Mesothelial cell of epicardium (in vitro differentiated cells): ENCODE measurements around the gene HHIPL1. TPM values are rescaled to one million over a fixed set of nuclear protein-coding genes. Genes with fewer than 3 reads are reported as not detected.

Experiments used
- DNase-seq, 2 experiments: peaks; one replicate each; pipeline ENCODE4 v3.0.0; 2021; ENCODE audit warnings: low spot score in 2 of 2; ENCODE audit not compliant: unreplicated experiment in 2 of 2
- H3K27ac Mint-ChIP-seq: 2 replicates; pipeline ENCODE4 v1.8.0; 2021; ENCODE audit warnings: mixed read lengths
- H3K27me3 Mint-ChIP-seq: 2 replicates; pipeline ENCODE4 v1.8.0; 2021; ENCODE audit warnings: low read depth, mixed read lengths
- H3K36me3 Mint-ChIP-seq: 2 replicates; pipeline ENCODE4 v1.8.0; 2021; ENCODE audit warnings: mixed read lengths
- H3K4me1 Mint-ChIP-seq: 2 replicates; pipeline ENCODE4 v1.8.0; 2021; ENCODE audit warnings: mixed read lengths
- H3K4me3 Mint-ChIP-seq: 2 replicates; pipeline ENCODE4 v1.8.0; 2021; ENCODE audit warnings: mild to moderate bottlenecking, moderate library complexity, mixed read lengths
- H3K9me3 Mint-ChIP-seq: 2 replicates; pipeline ENCODE4 v1.8.0; 2021; ENCODE audit warnings: mixed read lengths
- CTCF ChIP-seq: fragments of 200-600 bp; sonication (generic); IDR thresholded peaks from one replicate; pipeline ENCODE4 v1.5.0; 2021; ENCODE audit warnings: antibody characterized with exemption; ENCODE audit not compliant: unreplicated experiment
- total RNA-seq: library from RNA; stranded (reverse); gene quantifications from 3 replicates; pipeline ENCODE4 v1.2.1, GENCODE V29; 2021

Gene HHIPL1
- total RNA-seq, 1 donor from 2014 or later: 4.4 TPM

GRCh38 chr14:99679996-99680395 is 35.1 kb downstream of the HHIPL1 start:
- H3K27ac Mint-ChIP-seq: no peak overlapping the region
- H3K9me3 Mint-ChIP-seq: peaks cover 9% of the 10 kb centered on the region
- no peaks in the 10 kb centered on the region for H3K36me3 Mint-ChIP-seq
- DNase-seq: no peak
- H3K27me3 Mint-ChIP-seq: peaks cover 2% of the 10 kb centered on the region
- TF ChIP-seq CTCF: no peak
- no peak overlapping the region for H3K4me3 Mint-ChIP-seq
- H3K4me1 Mint-ChIP-seq: no peaks in the 10 kb centered on the region

DNA sequence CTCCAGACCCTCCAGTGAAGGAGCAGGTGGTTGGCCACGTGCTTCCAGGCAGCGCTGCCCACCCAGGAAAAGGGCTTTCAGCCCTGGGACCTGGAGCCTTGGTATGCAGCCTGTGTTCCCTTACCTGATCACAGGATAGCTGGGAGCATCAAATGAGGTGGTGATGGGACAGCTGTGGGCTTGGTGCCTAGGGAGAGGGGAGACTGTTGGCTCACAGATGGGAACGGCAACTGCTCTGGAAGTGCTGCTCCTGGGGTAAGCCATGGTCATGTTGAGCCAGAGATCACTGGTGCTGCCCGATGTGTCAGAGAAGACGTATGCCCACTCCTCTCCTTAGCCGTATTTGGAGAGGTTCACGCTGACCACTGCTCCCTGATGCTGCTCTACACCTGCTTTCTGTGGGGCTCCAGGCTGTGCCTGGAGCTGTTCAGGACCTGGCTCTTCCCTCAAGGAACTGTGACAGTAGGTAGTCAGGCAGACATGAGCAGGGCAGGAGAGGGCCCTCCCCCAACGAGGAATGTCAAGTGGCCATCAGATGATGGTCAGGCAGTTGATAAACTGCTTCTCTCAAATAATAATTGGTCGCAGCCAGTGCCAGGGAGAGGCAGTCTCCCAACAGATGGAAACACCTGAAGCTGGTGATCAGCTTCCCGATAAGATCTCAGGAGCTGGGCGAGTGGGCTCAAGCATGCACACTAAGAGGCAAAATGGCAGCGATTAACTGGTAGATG is 36.3 kb downstream of the HHIPL1 start:
- no peak for DNase-seq
- Mint-ChIP-seq H3K27me3 (peaks cover 14% of the 10 kb centered on the region), H3K9me3 (peaks cover 9% of the 10 kb centered on the region), H3K4me3 (no peak overlapping the region), H3K36me3 (no peaks in the 10 kb centered on the region), H3K27ac (no peak overlapping the region), H3K4me1 (no peaks in the 10 kb centered on the region)
- TF ChIP-seq CTCF: no peak

DNA sequence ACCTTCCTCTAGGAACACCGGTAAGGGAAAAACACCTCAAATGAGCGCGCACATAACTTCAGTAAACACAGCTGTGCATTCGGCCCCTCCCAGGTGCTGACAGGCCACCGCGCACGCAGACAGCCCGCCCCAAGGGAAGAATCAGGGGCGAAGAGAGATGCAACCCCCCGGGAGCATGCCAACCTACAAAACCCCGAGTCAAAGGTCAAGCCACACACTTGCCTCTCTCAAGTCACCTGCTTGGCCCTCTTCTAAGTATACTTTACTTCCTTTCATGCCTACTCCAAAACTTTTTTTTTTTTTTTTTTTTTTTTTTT is 36.9 kb downstream of the HHIPL1 start:
- H3K4me1 Mint-ChIP-seq: no peaks in the 10 kb centered on the region
- peaks cover 9% of the 10 kb centered on the region for H3K9me3 Mint-ChIP-seq
- H3K27ac Mint-ChIP-seq: no peak overlapping the region
- peaks cover 19% of the 10 kb centered on the region for H3K27me3 Mint-ChIP-seq
- H3K4me3 Mint-ChIP-seq: no peak overlapping the region
- DNase-seq: no peak
- TF ChIP-seq CTCF: no peak
- H3K36me3 Mint-ChIP-seq: no peaks in the 10 kb centered on the region

- DNase-seq: peak; percentile 79 to 92
- H3K36me3 Mint-ChIP-seq: no peaks in the 10 kb centered on the region
- peak overlapping the region; percentile 87 for H3K4me3 Mint-ChIP-seq
- H3K4me1 Mint-ChIP-seq: no peaks in the 10 kb centered on the region
- peak overlapping the region; percentile 81 for H3K27ac Mint-ChIP-seq
- H3K9me3 Mint-ChIP-seq: peaks cover 9% of the 10 kb centered on the region
- peaks cover 31% of the 10 kb centered on the region for H3K27me3 Mint-ChIP-seq
- TF ChIP-seq CTCF: peak; percentile 92
These were observed 38.1 kb downstream of the HHIPL1 start for GRCh38 chr14:99682809-99683618.

DNA sequence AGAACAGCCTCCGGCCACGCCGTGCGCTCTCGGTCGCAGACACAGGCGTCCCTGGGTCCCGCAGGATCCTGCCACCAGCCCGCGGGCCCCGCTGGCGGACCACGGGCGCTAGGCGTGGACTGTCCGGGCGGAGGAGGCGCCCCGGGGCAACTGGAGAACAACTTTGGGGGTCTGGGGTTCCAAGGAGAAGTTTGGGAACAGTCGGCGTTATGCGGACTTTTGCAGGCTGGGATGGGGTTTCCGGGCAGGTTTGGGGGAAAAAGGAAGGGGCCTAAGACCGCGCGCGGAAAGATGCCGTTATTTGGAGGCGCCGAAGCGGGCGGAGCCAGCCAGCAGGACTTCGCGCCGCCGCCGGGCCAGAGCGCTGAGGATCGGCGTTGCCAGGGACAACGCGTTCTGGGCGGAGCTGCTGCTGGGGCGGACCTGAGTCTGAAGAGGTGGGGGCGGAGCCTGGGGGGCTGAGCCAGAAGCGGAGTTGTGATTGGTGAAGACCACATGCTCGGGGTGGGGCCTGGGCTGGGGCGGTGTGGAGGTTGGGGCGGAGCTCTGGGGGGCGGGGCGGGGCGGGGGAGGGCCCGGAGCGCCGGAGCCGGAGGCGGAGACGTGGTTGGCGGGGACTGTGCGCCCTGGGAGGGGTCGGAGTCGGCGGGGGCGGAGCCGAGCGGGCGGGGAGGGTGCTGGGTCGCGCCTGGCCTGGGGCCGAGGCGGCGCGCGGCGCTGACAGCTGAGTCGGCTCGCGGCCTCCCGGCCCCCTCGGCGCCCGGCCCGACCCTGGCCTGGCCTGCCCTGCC is 38.9 kb downstream of the HHIPL1 start, which contains the start of gene CYP46A1:
CYP46A1 (plus strand) TSS at position 680 of the 791 bp plus-strand sequence. CDS start 120 bp downstream, outside the sequence.
- Mint-ChIP-seq H3K36me3 (no peaks in the 10 kb centered on the region), H3K9me3 (peaks cover 1% of the 10 kb centered on the region), H3K27me3 (peaks cover 39% of the 10 kb centered on the region), H3K4me1 (no peaks in the 10 kb centered on the region), H3K27ac (peak within 1 kb of the TSS; percentile 81), H3K4me3 (peak within 1 kb of the TSS; percentile 87)
- no peak for TF ChIP-seq CTCF
- peak; percentile 100 for DNase-seq
